VCaP (cell line): Measurements from ENCODE around the gene LGR6.
"Not testable (repeated sequence)": the region's sequence is repeated elsewhere in the genome, so short reads cannot be mapped to it uniquely, and the experiment has no call there.

Experiments
- H3K27ac ChIP-seq: fragments of 450-650 bp; 2 replicates; pipeline ENCODE4 v1.5.1; 2017
- CTCF ChIP-seq: fragments of 450-650 bp; conservative IDR thresholded peaks from 2 replicates; pipeline ENCODE4 v1.5.1; 2017; ENCODE audit warnings: mild to moderate bottlenecking, moderate library complexity

LGR6 gene

GRCh38 chr1:202184750-202185460, 8.7 kb upstream of the LGR6 start:
- peak; percentile 83 for TF ChIP-seq CTCF
- H3K27ac ChIP-seq, result no peak overlapping the region

- TF ChIP-seq CTCF, result no peak
These were observed 7.3 kb upstream of the LGR6 start for GRCh38 chr1:202186327-202186726.

GRCh38 chr1:202187041-202187671, 6.4 kb upstream of the LGR6 start:
- no peak for TF ChIP-seq CTCF
- no peak overlapping the region for H3K27ac ChIP-seq

More at GRCh38 chr1:202186327-202186726, 7.3 kb upstream of the LGR6 start:
- no peak overlapping the region for H3K27ac ChIP-seq

GRCh38 chr1:202187697-202188407, 5.7 kb upstream of the LGR6 start:
- H3K27ac ChIP-seq, result no peak overlapping the region
- TF ChIP-seq CTCF, result no peak

- H3K27ac ChIP-seq, result no peak overlapping the region
- TF ChIP-seq CTCF, result peak; percentile 86
These were observed 4.4 kb upstream of the LGR6 start for GRCh38 chr1:202189001-202189790.

GRCh38 chr1:202189918-202190715, 3.5 kb upstream of the LGR6 start:
- H3K27ac ChIP-seq, result no peak overlapping the region
- TF ChIP-seq CTCF, result no peak

- H3K27ac ChIP-seq, result not testable (repeated sequence)
These were observed 2.2 kb upstream of the LGR6 start for GRCh38 chr1:202191391-202191790.
